Fibroblast of lung (primary cell): ENCODE results near the gene GKAP1.

Source experiments
- EZH2 ChIP-seq: IDR thresholded peaks from 2 replicates; pipeline ENCODE4 v1.5.1; 2012; ENCODE audit warnings: low read length, control low read depth, mild to moderate bottlenecking; ENCODE audit errors: missing control alignments
- TF ChIP-seq, protein P1 (sequence below), 2 donors: IDR thresholded peaks in 1 of 2; conservative IDR thresholded peaks in 1 of 2; 1 replicate in 1 of 2; 2 replicates in 1 of 2; pipeline ENCODE4 v1.5.1; 2011 to 2012; ENCODE audit warnings: low read length in 2 of 2, control low read depth in 1 of 2, inconsistent platforms in 1 of 2, low read depth in 1 of 2, mild to moderate bottlenecking in 1 of 2

DNA sequence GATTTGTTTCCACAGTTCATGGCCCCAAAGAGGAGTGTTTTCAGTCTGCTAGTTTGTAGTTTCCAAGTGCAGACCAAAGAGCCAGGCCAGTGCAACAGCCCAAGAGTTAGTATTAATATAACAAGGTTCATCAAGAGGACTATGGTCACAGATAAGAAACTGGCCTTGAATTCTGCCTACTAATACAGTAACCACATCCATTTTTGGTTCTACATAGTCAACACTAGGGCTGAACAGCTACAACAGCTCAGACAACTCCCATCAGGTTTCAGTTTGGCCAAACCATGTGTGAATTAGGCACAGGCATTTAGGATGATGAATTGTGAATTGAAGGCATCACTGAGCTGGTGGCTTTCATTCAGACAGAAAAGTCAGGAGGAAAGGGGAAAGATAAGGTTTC, 96.1 kb downstream of the GKAP1 start:
- TF ChIP-seq, protein P1, sequence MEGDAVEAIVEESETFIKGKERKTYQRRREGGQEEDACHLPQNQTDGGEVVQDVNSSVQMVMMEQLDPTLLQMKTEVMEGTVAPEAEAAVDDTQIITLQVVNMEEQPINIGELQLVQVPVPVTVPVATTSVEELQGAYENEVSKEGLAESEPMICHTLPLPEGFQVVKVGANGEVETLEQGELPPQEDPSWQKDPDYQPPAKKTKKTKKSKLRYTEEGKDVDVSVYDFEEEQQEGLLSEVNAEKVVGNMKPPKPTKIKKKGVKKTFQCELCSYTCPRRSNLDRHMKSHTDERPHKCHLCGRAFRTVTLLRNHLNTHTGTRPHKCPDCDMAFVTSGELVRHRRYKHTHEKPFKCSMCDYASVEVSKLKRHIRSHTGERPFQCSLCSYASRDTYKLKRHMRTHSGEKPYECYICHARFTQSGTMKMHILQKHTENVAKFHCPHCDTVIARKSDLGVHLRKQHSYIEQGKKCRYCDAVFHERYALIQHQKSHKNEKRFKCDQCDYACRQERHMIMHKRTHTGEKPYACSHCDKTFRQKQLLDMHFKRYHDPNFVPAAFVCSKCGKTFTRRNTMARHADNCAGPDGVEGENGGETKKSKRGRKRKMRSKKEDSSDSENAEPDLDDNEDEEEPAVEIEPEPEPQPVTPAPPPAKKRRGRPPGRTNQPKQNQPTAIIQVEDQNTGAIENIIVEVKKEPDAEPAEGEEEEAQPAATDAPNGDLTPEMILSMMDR (conservative IDR thresholded peaks at IDR 0.05 in 1 of 2, IDR thresholded peaks at IDR 0.05 in 1 of 2; ENCODE audit: low read depth in 1 of 2, low read length in 2 of 2): no peak
- no peak for TF ChIP-seq EZH2
